OCI-LY3 (cell line): Measurements from ENCODE around the gene HNRNPUL1.

Source experiments
- H2AFZ ChIP-seq: fragments of 200-600, 300-600 bp; shearing (Covaris generic); 2 replicates; pipeline ENCODE4 v1.6.0; 2014; ENCODE audit warnings: antibody characterized with exemption, low read depth, low read length
- H3K27ac ChIP-seq: fragments of 200-600, 300-600 bp; sonication (generic); 2 replicates; pipeline ENCODE4 v1.5.1; 2014; ENCODE audit warnings: mild to moderate bottlenecking, low read length, moderate library complexity, mixed read lengths
- H3K27me3 ChIP-seq: fragments of 200-600, 300-600 bp; sonication (generic); 2 replicates; pipeline ENCODE4 v1.6.1; 2014; ENCODE audit warnings: low read depth, low read length, mixed read lengths
- H3K36me3 ChIP-seq: fragments of 200-600, 300-600 bp; sonication (generic); replicated peaks from 2 replicates; pipeline ENCODE3; 2014; ENCODE audit warnings: low read depth, low read length, mixed read lengths
- H3K4me1 ChIP-seq: fragments of 300-600, 200-600 bp; sonication (generic); 2 replicates; pipeline ENCODE4 v1.6.1; 2014; ENCODE audit warnings: low read length, mixed read lengths
- H3K4me2 ChIP-seq: fragments of 200-600, 300-600 bp; sonication (generic); 2 replicates; pipeline ENCODE4 v1.6.1; 2014; ENCODE audit warnings: low read length, mixed read lengths
- H3K4me3 ChIP-seq: fragments of 300-600, 200-600 bp; sonication (generic); 2 replicates; pipeline ENCODE4 v1.5.1; 2014; ENCODE audit warnings: antibody characterized with exemption, mild to moderate bottlenecking, low read length, moderate library complexity
- H3K79me2 ChIP-seq: fragments of 300-600, 200-600 bp; shearing (Covaris generic); 2 replicates; pipeline ENCODE4 v1.6.1; 2014; ENCODE audit warnings: mild to moderate bottlenecking, low read length, mixed read lengths
- H3K9ac ChIP-seq: fragments of 300-600, 200-600 bp; shearing (Covaris generic); 2 replicates; pipeline ENCODE4 v1.6.0; 2014; ENCODE audit warnings: mild to moderate bottlenecking, low read length, moderate library complexity
- H3K9me3 ChIP-seq: fragments of 200-600, 300-600 bp; shearing (Covaris generic); 2 replicates; pipeline ENCODE4 v1.6.1; 2014; ENCODE audit warnings: low read length, mixed read lengths; ENCODE audit not compliant: insufficient read depth
- H4K20me1 ChIP-seq: fragments of 200-600, 300-600 bp; sonication (generic); 2 replicates; pipeline ENCODE4 v1.6.1; 2016; ENCODE audit warnings: low read length, mixed read lengths; ENCODE audit not compliant: insufficient read depth
- CTCF ChIP-seq: fragments of 200-600, 300-600 bp; sonication (generic); IDR thresholded peaks from 2 replicates; pipeline ENCODE4 v1.5.1; 2014; ENCODE audit warnings: antibody characterized with exemption, low read length, low read depth
- EZH2phosphoT487 ChIP-seq: fragments of 200-600 bp; shearing (Covaris generic); IDR thresholded peaks from 2 replicates; pipeline ENCODE4 v1.6.1; 2018; ENCODE audit warnings: antibody characterized with exemption, mixed run types, low read depth

Gene HNRNPUL1

DNA sequence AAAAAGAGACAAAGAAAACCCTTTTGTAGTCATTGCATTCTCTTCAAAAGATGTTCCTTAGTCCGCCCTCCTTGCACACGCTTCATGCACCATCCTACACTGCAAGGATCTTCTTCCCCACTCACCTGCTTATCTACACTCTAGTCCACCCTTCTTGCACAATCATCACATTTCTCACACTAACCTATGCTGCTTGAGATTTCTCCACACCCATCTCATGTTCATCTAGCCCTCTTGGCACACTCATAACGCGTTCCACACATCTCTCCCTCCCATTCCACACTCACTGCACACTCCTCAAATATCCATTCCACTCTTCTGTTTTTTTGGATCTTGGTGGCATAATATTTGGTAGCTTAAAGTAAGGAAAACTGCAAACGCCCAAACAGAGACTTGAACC is 22.3 kb upstream of the HNRNPUL1 start:
- 0 out of 2 replicates have a peak, but pooled peaks cover 3% of the 10 kb centered on the region for H4K20me1 ChIP-seq
- H2AFZ ChIP-seq = no peak overlapping the region
- H3K27me3 ChIP-seq = peaks cover 6% of the 10 kb centered on the region; the same call in 1 of the 2 replicates
- no peaks in the 10 kb centered on the region for H3K4me1 ChIP-seq
- H3K79me2 ChIP-seq = no peaks in the 10 kb centered on the region
- no peak overlapping the region for H3K4me2 ChIP-seq
- no peak overlapping the region for H3K27ac ChIP-seq
- H3K9ac ChIP-seq = no peak overlapping the region
- H3K4me3 ChIP-seq = no peak overlapping the region
- TF ChIP-seq EZH2phosphoT487 (no peak), CTCF (no peak)
- H3K9me3 ChIP-seq = no peaks in the 10 kb centered on the region
- no peaks in the 10 kb centered on the region for H3K36me3 ChIP-seq

GRCh38 chr19:41244117-41244516 is 20.1 kb upstream of the HNRNPUL1 start:
- TF ChIP-seq EZH2phosphoT487 (no peak), CTCF (no peak)
- Histone ChIP-seq H3K4me3 (no peak overlapping the region), H3K27me3 (peaks cover 6% of the 10 kb centered on the region; the same call in 1 of the 2 replicates), H4K20me1 (0 out of 2 replicates have a peak, but pooled peaks cover 3% of the 10 kb centered on the region), H3K4me2 (no peak overlapping the region), H3K4me1 (no peaks in the 10 kb centered on the region), H2AFZ (no peak overlapping the region), H3K36me3 (no peaks in the 10 kb centered on the region), H3K79me2 (no peaks in the 10 kb centered on the region), H3K27ac (no peak overlapping the region), H3K9ac (no peak overlapping the region), H3K9me3 (no peaks in the 10 kb centered on the region)

GRCh38 chr19:41245843-41246242 is 18.3 kb upstream of the HNRNPUL1 start:
- Histone ChIP-seq H3K9me3 (no peaks in the 10 kb centered on the region), H3K9ac (no peak overlapping the region), H3K4me1 (no peaks in the 10 kb centered on the region), H2AFZ (no peak overlapping the region), H4K20me1 (0 out of 2 replicates have a peak, but pooled peaks cover under 1% of the 10 kb centered on the region), H3K27ac (no peak overlapping the region), H3K79me2 (no peaks in the 10 kb centered on the region), H3K4me2 (no peak overlapping the region), H3K36me3 (no peaks in the 10 kb centered on the region), H3K4me3 (no peak overlapping the region), H3K27me3 (peaks cover 3% of the 10 kb centered on the region; the same call in 1 of the 2 replicates)
- no peak for TF ChIP-seq EZH2phosphoT487
- TF ChIP-seq CTCF = no peak

GRCh38 chr19:41248895-41249294 is 15.3 kb upstream of the HNRNPUL1 start:
- no peak overlapping the region for H3K9ac ChIP-seq
- no peak overlapping the region for H3K27ac ChIP-seq
- H3K4me1 ChIP-seq = no peaks in the 10 kb centered on the region
- no peaks in the 10 kb centered on the region for H3K9me3 ChIP-seq
- H3K36me3 ChIP-seq = no peaks in the 10 kb centered on the region
- H3K4me2 ChIP-seq = no peak overlapping the region
- no peak overlapping the region for H3K4me3 ChIP-seq
- peaks cover 6% of the 10 kb centered on the region; the same call in 1 of the 2 replicates for H3K27me3 ChIP-seq
- H2AFZ ChIP-seq = no peak overlapping the region
- no peaks in the 10 kb centered on the region for H3K79me2 ChIP-seq
- H4K20me1 ChIP-seq = no peaks in the 10 kb centered on the region
- no peak for TF ChIP-seq CTCF
- TF ChIP-seq EZH2phosphoT487 = no peak
